H1 (cell line): ENCODE results near the gene ZBTB48. TPM values are rescaled to one million over a fixed set of nuclear protein-coding genes. Genes with fewer than 3 reads are reported as not detected.

Experiments
- CTCF ChIA-PET: fragments of 300-600 bp; sonication (Branson Sonifier 250); formaldehyde crosslinking; loops from one replicate; lab custom pipeline; 2021; ENCODE audit not compliant: partially characterized antibody; lab: Charles Lee
- POLR2A ChIA-PET: fragments of 300-600 bp; sonication (Branson Sonifier 250); formaldehyde crosslinking; loops from one replicate; lab custom pipeline; 2021; ENCODE audit warnings: inconsistent platforms; ENCODE audit not compliant: partially characterized antibody; lab: Charles Lee
- DNase-seq, 2 experiments: peaks; one replicate each; pipeline versions ENCODE4 v3.0.0 to v3.0.0-alpha.2; 2010 to 2022; ENCODE audit warnings: low spot score in 2 of 2, low read depth in 1 of 2, mixed read lengths in 1 of 2
- FAIRE-seq: peaks from 2 replicates; lab custom pipeline; 2011; peaks lifted over from hg19 to GRCh38; lab: Jason Lieb, UNC
- H2AFZ ChIP-seq: 2 replicates; pipeline ENCODE4 v1.8.1; 2012; ENCODE audit warnings: low read length, inconsistent platforms
- H2AK5ac ChIP-seq: 2 replicates; pipeline ENCODE4 v1.6.1; 2013; ENCODE audit warnings: low read depth, low read length
- H2BK120ac ChIP-seq: replicated peaks from 2 replicates; pipeline ENCODE3; 2013; ENCODE audit warnings: low read depth, low read length, inconsistent platforms
- H2BK12ac ChIP-seq: 2 replicates; pipeline ENCODE4 v1.6.1; 2013; ENCODE audit warnings: low read depth, low read length
- H2BK15ac ChIP-seq: 2 replicates; pipeline ENCODE4 v1.6.1; 2013; ENCODE audit warnings: low read length
- H2BK20ac ChIP-seq: 2 replicates; pipeline ENCODE4 v1.6.1; 2013; ENCODE audit warnings: low read length
- H2BK5ac ChIP-seq: 2 replicates; pipeline ENCODE4 v1.6.1; 2013; ENCODE audit warnings: low read depth, low read length
- H3K14ac ChIP-seq: 2 replicates; pipeline ENCODE4 v1.6.1; 2013; ENCODE audit warnings: inconsistent platforms; ENCODE audit not compliant: insufficient read length
- H3K18ac ChIP-seq: 2 replicates; pipeline ENCODE4 v1.6.1; 2013; ENCODE audit warnings: low read length; ENCODE audit errors: extremely low read depth
- H3K23ac ChIP-seq: 2 replicates; pipeline ENCODE4 v1.6.1; 2013; ENCODE audit warnings: inconsistent platforms; ENCODE audit not compliant: insufficient read length
- H3K23me2 ChIP-seq: 2 replicates; pipeline ENCODE4 v1.6.1; 2013; ENCODE audit warnings: low read depth, low read length
- H3K27ac ChIP-seq: 2 replicates; pipeline ENCODE4 v1.6.1; 2011; ENCODE audit warnings: low read depth, low read length, inconsistent platforms
- H3K27me3 ChIP-seq, 4 experiments: replicated peaks in 1 of 4; 1 replicate in 1 of 4; 2 replicates in 3 of 4; pipeline versions ENCODE4 v1.6.1 to v1.8.1; 2011 to 2013; ENCODE audit warnings: low read length in 3 of 4, mild to moderate bottlenecking in 3 of 4, inconsistent platforms in 2 of 4, mixed read lengths in 2 of 4, moderate library complexity in 1 of 4; ENCODE audit not compliant: control insufficient read depth in 3 of 4, insufficient read depth in 3 of 4; ENCODE audit errors: extremely low read depth in 1 of 4
- H3K36me3 ChIP-seq, 4 experiments: 2 replicates each; pipeline versions ENCODE4 v1.6.1 to v1.8.1; 2011 to 2013; ENCODE audit warnings: mild to moderate bottlenecking in 4 of 4, low read length in 3 of 4, moderate library complexity in 2 of 4, control low read depth in 1 of 4, inconsistent platforms in 1 of 4; ENCODE audit not compliant: insufficient read depth in 4 of 4, control insufficient read depth in 2 of 4
- H3K4ac ChIP-seq: replicated peaks from 2 replicates; pipeline ENCODE3; 2013; ENCODE audit warnings: low read length, low read depth, mixed read lengths, inconsistent platforms; ENCODE audit not compliant: insufficient read length
- H3K4me1 ChIP-seq, 4 experiments: replicated peaks in 1 of 4; 1 replicate in 1 of 4; 2 replicates in 3 of 4; pipeline versions ENCODE4 v1.6.1 to v1.8.1; 2011 to 2013; ENCODE audit warnings: low read length in 3 of 4, inconsistent platforms in 2 of 4, mixed read lengths in 1 of 4; ENCODE audit not compliant: insufficient read depth in 4 of 4, control insufficient read depth in 3 of 4
- H3K4me2 ChIP-seq, 2 experiments: 2 replicates each; pipeline versions ENCODE4 v1.6.1 to v1.8.1; 2011 to 2013; ENCODE audit warnings: low read depth in 2 of 2, low read length in 2 of 2, control low read depth in 1 of 2, inconsistent platforms in 1 of 2, mild to moderate bottlenecking in 1 of 2; ENCODE audit not compliant: insufficient read depth in 1 of 2
- H3K4me3 ChIP-seq, 4 experiments: fragments of 200-600, 300-600 bp in 1 of 4; sonication (generic), shearing (Covaris generic), sonication (Bioruptor Twin) in 1 of 4; 2 replicates each; pipeline versions ENCODE4 v1.5.1 to v1.8.1; 2011 to 2016; ENCODE audit warnings: low read length in 4 of 4, low read depth in 3 of 4, control low read depth in 2 of 4, inconsistent platforms in 2 of 4, mild to moderate bottlenecking in 2 of 4, mixed read lengths in 1 of 4, moderate library complexity in 1 of 4; ENCODE audit not compliant: insufficient read depth in 2 of 4; ENCODE audit errors: extremely low read depth in 1 of 4
- H3K56ac ChIP-seq: replicated peaks from 2 replicates; pipeline ENCODE3; 2013; ENCODE audit warnings: low read depth, mild to moderate bottlenecking, mixed read lengths, low read length, inconsistent platforms; ENCODE audit not compliant: insufficient read length
- H3K79me1 ChIP-seq: 2 replicates; pipeline ENCODE4 v1.6.1; 2013; ENCODE audit warnings: low read depth, low read length, control low read depth
- H3K79me2 ChIP-seq, 2 experiments: 2 replicates each; pipeline versions ENCODE4 v1.6.1 to v1.8.1; 2012 to 2013; ENCODE audit warnings: low read length in 2 of 2, mild to moderate bottlenecking in 2 of 2, inconsistent platforms in 1 of 2; ENCODE audit not compliant: insufficient read depth in 2 of 2, control insufficient read depth in 1 of 2
- H3K9ac ChIP-seq, 4 experiments: replicated peaks in 1 of 4; 1 replicate in 1 of 4; 2 replicates in 3 of 4; pipeline versions ENCODE4 v1.6.1 to v1.8.1; 2011 to 2013; ENCODE audit warnings: low read depth in 3 of 4, low read length in 3 of 4, control low read depth in 2 of 4, mild to moderate bottlenecking in 2 of 4, moderate library complexity in 2 of 4, inconsistent platforms in 1 of 4; ENCODE audit errors: extremely low read depth in 1 of 4
- H3K9me3 ChIP-seq, 2 experiments: 2 replicates each; pipeline versions ENCODE4 v1.6.1 to v1.8.1; 2012 to 2013; ENCODE audit warnings: mild to moderate bottlenecking in 2 of 2, moderate library complexity in 2 of 2, control low read depth in 1 of 2, inconsistent platforms in 1 of 2, low read depth in 1 of 2, low read length in 1 of 2, mixed read lengths in 1 of 2; ENCODE audit not compliant: insufficient read depth in 2 of 2
- H4K20me1 ChIP-seq, 2 experiments: replicated peaks in 1 of 2; 2 replicates each; pipeline versions ENCODE3 to v1.8.1; 2011 to 2013; ENCODE audit warnings: inconsistent platforms in 2 of 2, low read length in 2 of 2, mild to moderate bottlenecking in 1 of 2; ENCODE audit not compliant: insufficient read depth in 2 of 2, control insufficient read depth in 1 of 2
- H4K5ac ChIP-seq: 2 replicates; pipeline ENCODE4 v1.6.1; 2013; ENCODE audit warnings: low read length, low read depth, mixed read lengths, inconsistent platforms; ENCODE audit not compliant: insufficient read length
- H4K8ac ChIP-seq: 2 replicates; pipeline ENCODE4 v1.8.0; 2013; ENCODE audit warnings: mild to moderate bottlenecking, moderate library complexity, low read length, inconsistent platforms; ENCODE audit not compliant: insufficient read depth; ENCODE audit errors: extremely low read depth
- H4K91ac ChIP-seq: replicated peaks from 2 replicates; pipeline ENCODE3; 2013; ENCODE audit warnings: low read length, mixed read lengths, inconsistent platforms; ENCODE audit not compliant: insufficient read length
- NANOG ChIP-seq: IDR thresholded peaks from 2 replicates; pipeline ENCODE4 v1.6.1; 2011; ENCODE audit warnings: low read length, low read depth, mild to moderate bottlenecking, inconsistent platforms; ENCODE audit not compliant: insufficient read depth, poor library complexity, severe bottlenecking
- NRF1 ChIP-seq: IDR thresholded peaks from 2 replicates; pipeline ENCODE4 v1.6.1; 2011; ENCODE audit warnings: mild to moderate bottlenecking, low read depth, low read length, improper control_type of control experiment
- POU5F1 ChIP-seq: IDR thresholded peaks from 2 replicates; pipeline ENCODE4 v1.6.1; 2011; ENCODE audit warnings: low read depth, mild to moderate bottlenecking, low read length, moderate library complexity
- TAF7 ChIP-seq: optimal IDR thresholded peaks from 2 replicates; pipeline ENCODE3; 2011; ENCODE audit warnings: low read depth, mild to moderate bottlenecking, inconsistent platforms, low read length, moderate library complexity, borderline replicate concordance
- WGBS, 2 experiments: shearing (Covaris generic) in 1 of 2; methylation state at CpG; one replicate each; pipeline versions ENCODE4 v1.1.6 to v1.1.7; 2013 to 2015; ENCODE audit warnings: low lambda C conversion rate in 2 of 2, mixed read lengths in 2 of 2, inconsistent platforms in 1 of 2, low coverage in 1 of 2, missing lambda C conversion rate in 1 of 2; ENCODE audit not compliant: insufficient replicate concordance in 2 of 2, insufficient coverage in 1 of 2, insufficient read length in 1 of 2; ENCODE audit errors: extremely low coverage in 1 of 2, missing lambda C conversion rate in 1 of 2; 5-methylcytosine and 5-hydroxymethylcytosine counted together
- polyA plus RNA-seq, 7 experiments: library from polyadenylated mRNA; depleted of rRNA in 3 of 7; stranded (reverse) in 5 of 7; unstranded in 2 of 7; fragments of >200 nt in 5 of 7; fragments of 200-250 nt in 2 of 7; gene quantifications; 1 replicate in 5 of 7; 2 replicates in 1 of 7; 4 replicates in 1 of 7; pipeline versions ENCODE4 v1.2.1 to v1.2.3, GENCODE V29; 2011 to 2013; ENCODE audit warnings: missing spikeins in 2 of 7, mixed read lengths in 2 of 7
- total RNA-seq: library from RNA; stranded (reverse); fragmentation: NEBNext Ultra II Directional; extraction: Animal tissue kit (Norgen Biotek cat#: 25700); gene quantifications from 2 replicates; pipeline ENCODE4 v1.2.1, GENCODE V29; 2021
- TF ChIP-seq, protein P1 (sequence below), 3 experiments: IDR thresholded peaks; 1 replicate in 2 of 3; 2 replicates in 1 of 3; pipeline versions ENCODE4 v1.5.1 to v1.6.1; 2011; ENCODE audit warnings: low read length in 3 of 3, mild to moderate bottlenecking in 3 of 3, inconsistent platforms in 2 of 3, low read depth in 1 of 3, moderate library complexity in 1 of 3; ENCODE audit not compliant: insufficient read depth in 1 of 3; ENCODE audit errors: control extremely low read depth in 1 of 3

Gene ZBTB48
- total and polyA plus RNA-seq, 2 of the 8 experiments (the other 6 are each of a cell fraction or from before 2014, with no cell fraction given), result 28.2 to 28.8 TPM

DNA sequence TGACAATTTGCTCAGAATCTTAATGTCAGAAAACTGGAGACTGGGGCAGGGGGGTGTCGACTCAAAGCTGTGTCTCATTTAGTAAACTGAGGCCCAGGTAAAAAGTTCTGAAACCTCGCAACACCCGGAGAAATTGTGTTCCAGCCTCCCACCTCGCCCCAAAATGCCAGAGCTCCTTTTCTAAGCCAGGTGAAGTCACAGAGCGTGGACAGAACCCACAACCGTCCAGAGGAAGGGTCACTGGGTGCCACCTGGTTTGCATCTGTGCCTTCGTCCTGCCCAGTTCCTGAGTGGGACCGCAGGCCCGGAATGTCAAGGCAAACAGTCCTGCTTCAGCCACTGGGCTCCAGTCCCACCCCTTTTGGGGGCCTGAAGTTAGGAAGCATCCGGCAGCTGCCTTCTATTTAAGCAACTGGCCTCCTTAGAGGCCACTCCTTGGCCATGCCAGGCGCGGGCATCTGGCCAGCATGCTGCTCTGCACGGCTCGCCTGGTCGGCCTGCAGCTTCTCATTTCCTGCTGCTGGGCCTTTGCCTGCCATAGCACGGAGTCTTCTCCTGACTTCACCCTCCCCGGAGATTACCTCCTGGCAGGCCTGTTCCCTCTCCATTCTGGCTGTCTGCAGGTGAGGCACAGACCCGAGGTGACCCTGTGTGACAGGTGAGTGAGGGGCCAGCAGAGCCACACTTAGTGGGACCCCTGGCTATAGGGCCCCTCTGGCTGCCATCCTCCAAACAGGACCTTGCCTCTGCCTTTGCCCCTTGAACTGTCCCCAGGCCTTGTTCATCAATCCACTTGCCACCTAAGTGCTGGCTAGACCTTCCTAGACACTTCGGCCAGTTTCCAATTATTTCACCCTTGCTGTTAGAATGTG is 24.7 kb upstream of the ZBTB48 start, which contains the start of gene TAS1R1:
TSS of gene TAS1R1 (plus strand) at position 401 of the 872 bp plus-strand sequence. CDS start at position 468, 67 bp downstream.
- H2BK20ac ChIP-seq, result no peak within 1 kb of the TSS
- peak within 1 kb of the TSS; percentile 62 to 100 (median 95) for H3K9ac ChIP-seq
- peak within 1 kb of the TSS; percentile 86 for H3K27ac ChIP-seq
- 0 out of 2 replicates have a peak within 1 kb of the TSS, but pooled peaks have one; percentile 81 for H2BK15ac ChIP-seq
- H4K20me1 ChIP-seq, result peaks cover 3 to 4% of the 10 kb centered on the region in 2 experiments
- H3K79me1 ChIP-seq, result peaks cover 5% of the 10 kb centered on the region
- H2AK5ac ChIP-seq, result no peak within 1 kb of the TSS
- peak within 1 kb of the TSS; percentile 66 to 97 (median 90) for H3K4me3 ChIP-seq
- no peak for DNase-seq
- peaks cover 6 to 23% of the 10 kb centered on the region in 2 experiments for H3K79me2 ChIP-seq
- H3K4me1 ChIP-seq, result peaks cover 3 to 6% (median 5%) of the 10 kb centered on the region in 4 experiments; a peak in 5 of 7 replicates
- no peak within 1 kb of the TSS; the same call in 1 of the 2 replicates for H3K18ac ChIP-seq
- H3K36me3 ChIP-seq, result peaks cover 0 to 3% (median 2%) of the 10 kb centered on the region in 4 experiments; a peak in 1 of 8 replicates
- no peaks in the 10 kb centered on the region for H3K27me3 ChIP-seq
- no peak within 1 kb of the TSS for H3K14ac ChIP-seq
- H3K56ac ChIP-seq, result peak within 1 kb of the TSS; percentile 18
- no peak within 1 kb of the TSS for H3K23ac ChIP-seq
- H4K8ac ChIP-seq, result peak within 1 kb of the TSS; percentile 96
- H3K23me2 ChIP-seq, result no peaks in the 10 kb centered on the region; the same call in 1 of the 2 replicates
- H2BK5ac ChIP-seq, result no peak within 1 kb of the TSS; the same call in 1 of the 2 replicates
- 91% methylated on average over 19 of the region's 19 CpGs; no CpG with 5 or more reads in 1 of the 2 experiments for WGBS, 2 experiments
- CTCF ChIA-PET, result interaction anchor here (0.6 to 3.4 kb wide), 23 partner anchors 9 to 1121 kb away, joined by 3 to 23 read pairs (median 4); partner anchors contain the start of gene ZBTB48
- POLR2A ChIA-PET, result interaction anchor here (0.7 to 5.2 kb wide), 14 partner anchors 8 to 1874 kb away, joined by 3 to 46 read pairs (median 4); partner anchors contain the start of gene KLHL21
- H2BK12ac ChIP-seq, result 0 out of 2 replicates have a peak within 1 kb of the TSS, but pooled peaks have one; percentile 78
- H3K4me2 ChIP-seq, result peak within 1 kb of the TSS; percentile 71 to 78
- H3K4ac ChIP-seq, result no peak within 1 kb of the TSS
- H2AFZ ChIP-seq, result peak within 1 kb of the TSS; percentile 47
- no peak for FAIRE-seq
- no peaks in the 10 kb centered on the region for H3K9me3 ChIP-seq
- no peak within 1 kb of the TSS for H2BK120ac ChIP-seq
- H4K91ac ChIP-seq, result peak within 1 kb of the TSS; percentile 1
- peak within 1 kb of the TSS; percentile 37 for H4K5ac ChIP-seq
- TF ChIP-seq NANOG, result no peak
- no peak for TF ChIP-seq TAF7
- TF ChIP-seq POU5F1, result no peak
- TF ChIP-seq NRF1, result no peak
- TF ChIP-seq, protein P1, sequence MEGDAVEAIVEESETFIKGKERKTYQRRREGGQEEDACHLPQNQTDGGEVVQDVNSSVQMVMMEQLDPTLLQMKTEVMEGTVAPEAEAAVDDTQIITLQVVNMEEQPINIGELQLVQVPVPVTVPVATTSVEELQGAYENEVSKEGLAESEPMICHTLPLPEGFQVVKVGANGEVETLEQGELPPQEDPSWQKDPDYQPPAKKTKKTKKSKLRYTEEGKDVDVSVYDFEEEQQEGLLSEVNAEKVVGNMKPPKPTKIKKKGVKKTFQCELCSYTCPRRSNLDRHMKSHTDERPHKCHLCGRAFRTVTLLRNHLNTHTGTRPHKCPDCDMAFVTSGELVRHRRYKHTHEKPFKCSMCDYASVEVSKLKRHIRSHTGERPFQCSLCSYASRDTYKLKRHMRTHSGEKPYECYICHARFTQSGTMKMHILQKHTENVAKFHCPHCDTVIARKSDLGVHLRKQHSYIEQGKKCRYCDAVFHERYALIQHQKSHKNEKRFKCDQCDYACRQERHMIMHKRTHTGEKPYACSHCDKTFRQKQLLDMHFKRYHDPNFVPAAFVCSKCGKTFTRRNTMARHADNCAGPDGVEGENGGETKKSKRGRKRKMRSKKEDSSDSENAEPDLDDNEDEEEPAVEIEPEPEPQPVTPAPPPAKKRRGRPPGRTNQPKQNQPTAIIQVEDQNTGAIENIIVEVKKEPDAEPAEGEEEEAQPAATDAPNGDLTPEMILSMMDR (IDR thresholded peaks at IDR 0.05; ENCODE audit: control extremely low read depth in 1 of 3, insufficient read depth in 1 of 3, low read depth in 1 of 3, low read length in 3 of 3), result no peak
